Measurements from ENCODE around the gene TLE5. TPM values are rescaled to one million over a fixed set of nuclear protein-coding genes. Genes with fewer than 3 reads are reported as not detected.

The TLE5 gene
- total RNA-seq, 1 experiment from 2014 or later, result 360 TPM

- Histone ChIP-seq H3K4me1 (ENCODE audit: insufficient read depth, low read length, poor library complexity, severe bottlenecking) (no peaks in the 10 kb centered on the region), H3K27ac (ENCODE audit: low read depth, low read length, poor library complexity, severe bottlenecking) (no peak overlapping the region), H3K36me3 (ENCODE audit: insufficient read depth, low read length, poor library complexity, severe bottlenecking) (no peaks in the 10 kb centered on the region), H3K27me3 (replicated peaks; ENCODE audit: insufficient read depth, low read depth, low read length, poor library complexity) (no peaks in the 10 kb centered on the region), H3K4me3 (ENCODE audit: low read depth, low read length, poor library complexity, severe bottlenecking) (no peak overlapping the region), H3K9me3 (ENCODE audit: low read depth, low read length, poor library complexity, severe bottlenecking) (no peaks in the 10 kb centered on the region)
- no TSS peak for BruUV-seq (replicated peaks)
- TF ChIP-seq CTCF (conservative IDR thresholded peaks at IDR 0.05; ENCODE audit: low read depth, low read length), result no peak
- TF ChIP-seq EZH2 (IDR thresholded peaks at IDR 0.05; ENCODE audit: borderline replicate concordance, low read depth, low read length, poor library complexity, severe bottlenecking), result no peak
- DNase-seq (ENCODE audit: low spot score), result peak; percentile 62
- ChIA-PET POLR2A (ENCODE audit: low non-redundant PET) (no interaction called here), CTCF (no interaction called here)
- intact Hi-C loops (cut with micrococcal nuclease; ENCODE audit: unreplicated experiment), result no loop called here
Measured at GRCh38 chr19:3003046-3003445, 59.2 kb downstream of the TLE5 start.

Other genes starting within 250 kb of the TLE5 start
- gene ZNF554, start 242.6 kb downstream of the TLE5 start, total RNA-seq (2021), result 3.5 and 5.1 TPM in 2 replicates
- 4.8 and 6.2 TPM in 2 replicates for gene ZNF555, start 221.0 kb downstream of the TLE5 start, total RNA-seq (2021)
- gene ZNF556, start 195.2 kb downstream of the TLE5 start, total RNA-seq (2021), result not detected in 2 replicates
- gene ZNF57, start 161.6 kb downstream of the TLE5 start, total RNA-seq (2021), result 5.1 and 5.5 TPM in 2 replicates
- gene ZNF77, start 117.5 kb downstream of the TLE5 start, total RNA-seq (2021), result 6.3 and 6.4 TPM in 2 replicates
- gene TLE6, start 84.9 kb downstream of the TLE5 start, total RNA-seq (2021), result 1.1 TPM in 1 of 2 replicates, not detected in the other
- gene TLE2, start 33.2 kb downstream of the TLE5 start, total RNA-seq (2021), result 10.8 and 18.3 TPM in 2 replicates
- 61.6 and 64.3 TPM in 2 replicates for gene GNA11, start 31.9 kb upstream of the TLE5 start, total RNA-seq (2021)
- gene GNA15, start 73.5 kb upstream of the TLE5 start, total RNA-seq (2021), result 0.26 TPM in 1 of 2 replicates, not detected in the other
- not detected in 2 replicates for gene S1PR4, start 116.3 kb upstream of the TLE5 start, total RNA-seq (2021)
- gene NCLN, start 123.4 kb upstream of the TLE5 start, total RNA-seq (2021), result 104 and 122 TPM in 2 replicates
- 3.1 and 3.7 TPM in 2 replicates for gene CELF5, start 162.2 kb upstream of the TLE5 start, total RNA-seq (2021)

All from A673 (cell line).